ENCODE data around the gene DGUOK.

DNA sequence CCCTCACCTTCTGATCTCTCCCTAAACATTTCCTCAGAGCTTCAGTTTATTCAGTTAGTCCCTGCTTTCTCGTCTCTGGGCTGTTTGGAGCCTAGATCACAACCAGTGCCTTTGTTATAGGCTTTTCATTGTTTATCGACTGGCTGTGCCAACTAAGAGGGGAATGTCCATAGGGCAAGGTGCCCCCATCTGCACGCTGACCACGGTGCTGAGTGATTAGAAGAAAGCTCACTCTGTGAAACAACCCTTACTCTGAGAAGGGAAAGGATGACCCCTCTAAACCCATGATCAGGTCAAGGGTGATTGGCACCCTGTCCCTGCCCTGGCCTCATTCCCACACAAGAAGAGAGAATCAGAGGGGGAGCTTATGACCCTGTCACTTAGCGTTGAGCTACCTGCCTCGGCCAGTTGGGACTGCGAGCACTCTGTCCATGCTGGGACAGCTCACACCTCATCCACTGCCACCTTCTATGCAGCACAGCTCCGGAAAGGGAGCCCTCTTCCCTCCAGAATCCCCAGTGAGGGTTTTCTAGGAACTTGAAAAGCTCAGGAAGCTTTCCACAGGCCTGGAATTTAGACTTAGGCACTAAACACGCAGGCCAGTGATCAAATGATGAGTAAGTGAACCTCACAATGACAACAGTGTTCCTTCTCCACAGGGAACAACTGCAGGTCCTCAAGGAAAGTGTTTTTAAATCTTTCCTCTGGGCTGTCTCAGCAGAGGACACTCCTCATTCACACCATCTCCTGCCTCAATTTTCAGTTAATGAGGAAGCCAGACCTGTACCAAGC, 36.2 kb upstream of the DGUOK start:
- TF ChIP-seq CTCF (IDR thresholded peaks at IDR 0.05) (no peak), POLR2A (IDR thresholded peaks at IDR 0.05) (no peak)
